ENCODE data around the gene E2F2. TPM values are rescaled to one million over a fixed set of nuclear protein-coding genes. Genes with fewer than 3 reads are reported as not detected.

E2F2 gene
- total and polyA plus RNA-seq, 2 of the 13 experiments (the other 11 are each of a cell fraction or from before 2014, with no cell fraction given): 0.65 to 6.6 TPM

- TF ChIP-seq MXD3 (CRISPR knock-in tag; IDR thresholded peaks at IDR 0.05) (no peak), SP1 (IDR thresholded peaks at IDR 0.05) (no peak), SP1 (CRISPR knock-in tag; IDR thresholded peaks at IDR 0.05) (no peak), FOXM1 (CRISPR knock-in tag; IDR thresholded peaks at IDR 0.05) (no peak), ZNF282 (IDR thresholded peaks at IDR 0.05; ENCODE audit: partially characterized antibody) (no peak), RFX5 (IDR thresholded peaks at IDR 0.05; ENCODE audit: low read depth, low read length) (no peak), ZNF121 (CRISPR knock-in tag; IDR thresholded peaks at IDR 0.05) (no peak), ZNF607 (CRISPR knock-in tag; IDR thresholded peaks at IDR 0.05; ENCODE audit: borderline replicate concordance) (no peak), PCBP2 (optimal IDR thresholded peaks at IDR 0.05; ENCODE audit: low read depth, low read length, poor library complexity, severe bottlenecking) (no peak), ZNF512 (CRISPR knock-in tag; IDR thresholded peaks at IDR 0.05) (no peak), JUND (CRISPR knock-in tag; IDR thresholded peaks at IDR 0.05) (no peak), ZNF670 (CRISPR knock-in tag; IDR thresholded peaks at IDR 0.05; ENCODE audit: borderline replicate concordance) (no peak), NFKBIZ (CRISPR knock-in tag; IDR thresholded peaks at IDR 0.05) (no peak), TARDBP (CRISPR knock-in tag; IDR thresholded peaks at IDR 0.05) (peak; percentile 56; the same call in 1 of the 2 replicates), ZBTB37 (CRISPR knock-in tag; IDR thresholded peaks at IDR 0.05) (no peak), GMEB2 (CRISPR knock-in tag; IDR thresholded peaks at IDR 0.05; ENCODE audit: low read depth) (no peak), FOXA1 (IDR thresholded peaks at IDR 0.05) (no peak), FOXA1 (CRISPR knock-in tag; IDR thresholded peaks at IDR 0.05) (peak; percentile 76; the same call in 1 of the 2 replicates), RFXANK (CRISPR knock-in tag; IDR thresholded peaks at IDR 0.05) (no peak), KLF9 (CRISPR knock-in tag; IDR thresholded peaks at IDR 0.05; ENCODE audit: low read depth) (no peak)
- TF ChIP-seq, protein P1, sequence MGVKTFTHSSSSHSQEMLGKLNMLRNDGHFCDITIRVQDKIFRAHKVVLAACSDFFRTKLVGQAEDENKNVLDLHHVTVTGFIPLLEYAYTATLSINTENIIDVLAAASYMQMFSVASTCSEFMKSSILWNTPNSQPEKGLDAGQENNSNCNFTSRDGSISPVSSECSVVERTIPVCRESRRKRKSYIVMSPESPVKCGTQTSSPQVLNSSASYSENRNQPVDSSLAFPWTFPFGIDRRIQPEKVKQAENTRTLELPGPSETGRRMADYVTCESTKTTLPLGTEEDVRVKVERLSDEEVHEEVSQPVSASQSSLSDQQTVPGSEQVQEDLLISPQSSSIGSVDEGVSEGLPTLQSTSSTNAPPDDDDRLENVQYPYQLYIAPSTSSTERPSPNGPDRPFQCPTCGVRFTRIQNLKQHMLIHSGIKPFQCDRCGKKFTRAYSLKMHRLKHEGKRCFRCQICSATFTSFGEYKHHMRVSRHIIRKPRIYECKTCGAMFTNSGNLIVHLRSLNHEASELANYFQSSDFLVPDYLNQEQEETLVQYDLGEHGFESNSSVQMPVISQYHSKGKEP (CRISPR knock-in tag; IDR thresholded peaks at IDR 0.05): no peak
- TF ChIP-seq, protein P2, sequence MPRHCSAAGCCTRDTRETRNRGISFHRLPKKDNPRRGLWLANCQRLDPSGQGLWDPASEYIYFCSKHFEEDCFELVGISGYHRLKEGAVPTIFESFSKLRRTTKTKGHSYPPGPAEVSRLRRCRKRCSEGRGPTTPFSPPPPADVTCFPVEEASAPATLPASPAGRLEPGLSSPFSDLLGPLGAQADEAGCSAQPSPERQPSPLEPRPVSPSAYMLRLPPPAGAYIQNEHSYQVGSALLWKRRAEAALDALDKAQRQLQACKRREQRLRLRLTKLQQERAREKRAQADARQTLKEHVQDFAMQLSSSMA (CRISPR knock-in tag; IDR thresholded peaks at IDR 0.05): no peak
These were observed 32.8 kb upstream of the E2F2 start (continued) for GRCh38 chr1:23563755-23564374.

All from HepG2 (cell line).